ENCODE results near the gene IL1RAPL2.

- no peak for TF ChIP-seq TCF12 (IDR thresholded peaks at IDR 0.05; ENCODE audit: low read depth)
- TF ChIP-seq, protein P1, sequence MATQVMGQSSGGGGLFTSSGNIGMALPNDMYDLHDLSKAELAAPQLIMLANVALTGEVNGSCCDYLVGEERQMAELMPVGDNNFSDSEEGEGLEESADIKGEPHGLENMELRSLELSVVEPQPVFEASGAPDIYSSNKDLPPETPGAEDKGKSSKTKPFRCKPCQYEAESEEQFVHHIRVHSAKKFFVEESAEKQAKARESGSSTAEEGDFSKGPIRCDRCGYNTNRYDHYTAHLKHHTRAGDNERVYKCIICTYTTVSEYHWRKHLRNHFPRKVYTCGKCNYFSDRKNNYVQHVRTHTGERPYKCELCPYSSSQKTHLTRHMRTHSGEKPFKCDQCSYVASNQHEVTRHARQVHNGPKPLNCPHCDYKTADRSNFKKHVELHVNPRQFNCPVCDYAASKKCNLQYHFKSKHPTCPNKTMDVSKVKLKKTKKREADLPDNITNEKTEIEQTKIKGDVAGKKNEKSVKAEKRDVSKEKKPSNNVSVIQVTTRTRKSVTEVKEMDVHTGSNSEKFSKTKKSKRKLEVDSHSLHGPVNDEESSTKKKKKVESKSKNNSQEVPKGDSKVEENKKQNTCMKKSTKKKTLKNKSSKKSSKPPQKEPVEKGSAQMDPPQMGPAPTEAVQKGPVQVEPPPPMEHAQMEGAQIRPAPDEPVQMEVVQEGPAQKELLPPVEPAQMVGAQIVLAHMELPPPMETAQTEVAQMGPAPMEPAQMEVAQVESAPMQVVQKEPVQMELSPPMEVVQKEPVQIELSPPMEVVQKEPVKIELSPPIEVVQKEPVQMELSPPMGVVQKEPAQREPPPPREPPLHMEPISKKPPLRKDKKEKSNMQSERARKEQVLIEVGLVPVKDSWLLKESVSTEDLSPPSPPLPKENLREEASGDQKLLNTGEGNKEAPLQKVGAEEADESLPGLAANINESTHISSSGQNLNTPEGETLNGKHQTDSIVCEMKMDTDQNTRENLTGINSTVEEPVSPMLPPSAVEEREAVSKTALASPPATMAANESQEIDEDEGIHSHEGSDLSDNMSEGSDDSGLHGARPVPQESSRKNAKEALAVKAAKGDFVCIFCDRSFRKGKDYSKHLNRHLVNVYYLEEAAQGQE (IDR thresholded peaks at IDR 0.05; ENCODE audit: low read depth) = no peak
- TF ChIP-seq CREB1 (IDR thresholded peaks at IDR 0.05; ENCODE audit: low read depth) = no peak
- TF ChIP-seq FOXM1 (IDR thresholded peaks at IDR 0.05; ENCODE audit: borderline replicate concordance, low read depth) = no peak
- TF ChIP-seq EP300 (IDR thresholded peaks at IDR 0.05; ENCODE audit: borderline replicate concordance) = no peak
- no peak for TF ChIP-seq RAD21 (IDR thresholded peaks at IDR 0.05; ENCODE audit: low read depth)
- TF ChIP-seq NFIC (IDR thresholded peaks at IDR 0.05) = no peak
- TF ChIP-seq USF1 (IDR thresholded peaks at IDR 0.05) = no peak
- TF ChIP-seq EGR1 (IDR thresholded peaks at IDR 0.05) = no peak
- no peak for TF ChIP-seq TEAD4 (IDR thresholded peaks at IDR 0.05)
- no peak for TF ChIP-seq TAF1 (IDR thresholded peaks at IDR 0.05; ENCODE audit: low read depth)
- TF ChIP-seq YY1 (IDR thresholded peaks at IDR 0.05; ENCODE audit: low read depth) = no peak
Observed at GRCh38 chrX:105226499-105226898, 660.5 kb downstream of the IL1RAPL2 start.
